GM23338 (cell line): ENCODE data around the gene RHCG. TPM values are rescaled to one million over a fixed set of nuclear protein-coding genes. Genes with fewer than 3 reads are reported as not detected.

Experiments
- ATAC-seq: fragments of 200-7000 bp; cut with Tn5 transposase; 3 replicates; pipeline ENCODE4 v1.9.1; 2020
- DNase-seq: peaks from one replicate; pipeline ENCODE4 v3.0.0-alpha.2; 2015; ENCODE audit warnings: low spot score
- H2AFZ ChIP-seq: fragments of 200-600 bp; sonication (generic); 2 replicates; pipeline ENCODE4 v1.8.0; 2016; ENCODE audit warnings: antibody characterized with exemption, mild to moderate bottlenecking, moderate library complexity
- H3F3A ChIP-seq: fragments of 200-600 bp; sonication (generic); replicated peaks from 2 replicates; pipeline ENCODE4 v1.8.0; 2017; ENCODE audit warnings: antibody characterized with exemption, mixed run types, low read depth
- H3K27ac ChIP-seq: fragments of 200-600 bp; sonication (generic); 2 replicates; pipeline ENCODE4 v1.6.1; 2016; ENCODE audit warnings: low read depth
- H3K27me3 ChIP-seq: fragments of 200-600 bp; sonication (generic); 2 replicates; pipeline ENCODE4 v1.8.0; 2016; ENCODE audit warnings: mild to moderate bottlenecking, mixed run types, moderate library complexity; ENCODE audit not compliant: insufficient read depth
- H3K36me3 ChIP-seq: fragments of 200-600 bp; sonication (generic); 2 replicates; pipeline ENCODE4 v1.8.0; 2016; ENCODE audit warnings: mild to moderate bottlenecking; ENCODE audit not compliant: insufficient read depth
- H3K4me1 ChIP-seq: fragments of 200-600 bp; sonication (generic); 2 replicates; pipeline ENCODE4 v1.8.0; 2016; ENCODE audit warnings: mild to moderate bottlenecking, moderate library complexity; ENCODE audit not compliant: insufficient read depth
- H3K4me2 ChIP-seq: fragments of 200-600 bp; sonication (generic); 2 replicates; pipeline ENCODE4 v1.7.1; 2017; ENCODE audit warnings: mixed run types
- H3K4me3 ChIP-seq: fragments of 200-600 bp; sonication (generic); 2 replicates; pipeline ENCODE4 v1.6.1; 2016; ENCODE audit warnings: mixed run types
- H3K79me2 ChIP-seq: fragments of 200-600 bp; sonication (generic); replicated peaks from 2 replicates; pipeline ENCODE4 v1.8.0; 2017; ENCODE audit warnings: mild to moderate bottlenecking; ENCODE audit not compliant: insufficient read depth
- H3K9me2 ChIP-seq: fragments of 200-600 bp; sonication (generic); 2 replicates; pipeline ENCODE4 v1.8.0; 2017; ENCODE audit not compliant: insufficient read depth
- H4K20me1 ChIP-seq: fragments of 200-600 bp; sonication (generic); replicated peaks from 2 replicates; pipeline ENCODE4 v1.8.0; 2017; ENCODE audit warnings: mild to moderate bottlenecking; ENCODE audit not compliant: insufficient read depth
- H3K27ac Mint-ChIP-seq: 2 replicates; pipeline ENCODE4 v1.8.0; 2020; ENCODE audit warnings: inconsistent platforms, mild to moderate bottlenecking, moderate library complexity, mixed read lengths
- H3K27me3 Mint-ChIP-seq: 3 replicates; pipeline ENCODE4 v1.8.0; 2022; ENCODE audit warnings: low read depth, mild to moderate bottlenecking, moderate library complexity, mixed read lengths, inconsistent platforms; ENCODE audit not compliant: insufficient read depth, poor library complexity
- H3K36me3 Mint-ChIP-seq: 3 replicates; pipeline ENCODE4 v1.8.0; 2021; ENCODE audit warnings: low read depth, mild to moderate bottlenecking, inconsistent platforms, moderate library complexity, mixed read lengths
- H3K4me1 Mint-ChIP-seq: 3 replicates; pipeline ENCODE4 v1.8.0; 2020; ENCODE audit warnings: mild to moderate bottlenecking, inconsistent platforms, mixed read lengths
- H3K4me3 Mint-ChIP-seq: 3 replicates; pipeline ENCODE4 v1.8.0; 2021; ENCODE audit warnings: moderate library complexity, mild to moderate bottlenecking, inconsistent platforms, mixed read lengths
- H3K9me3 Mint-ChIP-seq: 3 replicates; pipeline ENCODE4 v1.8.0; 2020; ENCODE audit warnings: moderate library complexity, mild to moderate bottlenecking, inconsistent platforms, mixed read lengths
- CREB1 ChIP-seq: fragments of 250-450 bp; sonication (Bioruptor Pico); IDR thresholded peaks from 2 replicates; pipeline ENCODE4 v1.5.0; 2020; ENCODE audit warnings: low read depth, mild to moderate bottlenecking, moderate library complexity
- CTCF ChIP-seq, 2 experiments: fragments of 200-600 bp in 1 of 2; sonication (generic) in 1 of 2; conservative IDR thresholded peaks; 2 replicates each; pipeline versions ENCODE4 v1.5.1 to v1.6.1; 2016 to 2017; ENCODE audit warnings: antibody characterized with exemption in 2 of 2, low read depth in 2 of 2, mild to moderate bottlenecking in 2 of 2, moderate library complexity in 1 of 2
- ETS1 ChIP-seq: IDR thresholded peaks from 2 replicates; pipeline ENCODE4 v1.6.1; 2016; ENCODE audit warnings: antibody characterized with exemption
- EZH2phosphoT487 ChIP-seq: fragments of 200-600 bp; sonication (generic); IDR thresholded peaks from one replicate; pipeline ENCODE4 v1.8.1; 2018; ENCODE audit warnings: antibody characterized with exemption; ENCODE audit not compliant: unreplicated experiment
- JUNB ChIP-seq: IDR thresholded peaks from one replicate; pipeline ENCODE4 v1.6.1; 2016; ENCODE audit warnings: antibody characterized with exemption; ENCODE audit not compliant: unreplicated experiment
- POLR2AphosphoS5 ChIP-seq: IDR thresholded peaks from 2 replicates; pipeline ENCODE4 v1.6.1; 2016; ENCODE audit warnings: antibody characterized with exemption, low read depth
- REST ChIP-seq: IDR thresholded peaks from one replicate; pipeline ENCODE4 v1.6.1; 2018; ENCODE audit warnings: antibody characterized with exemption; ENCODE audit not compliant: unreplicated experiment
- ZNF114 ChIP-seq: fragments of 250-450 bp; sonication (Bioruptor Pico); IDR thresholded peaks from 2 replicates; pipeline ENCODE4 v1.5.0; 2020; ENCODE audit warnings: mild to moderate bottlenecking, moderate library complexity
- ZNF331 ChIP-seq: fragments of 250-450 bp; sonication (Bioruptor Pico); IDR thresholded peaks from 2 replicates; pipeline ENCODE4 v1.5.0; 2020; ENCODE audit warnings: low read depth, mild to moderate bottlenecking, moderate library complexity
- ZNF462 ChIP-seq: fragments of 250-450 bp; sonication (Bioruptor Pico); IDR thresholded peaks from 2 replicates; pipeline ENCODE4 v1.5.0; 2020; ENCODE audit warnings: mild to moderate bottlenecking, moderate library complexity
- polyA plus RNA-seq: library from polyadenylated mRNA; unstranded; fragments of >200 nt; fragmentation: Nextera tagmentation; extraction: Ambion mirVana; gene quantifications from 2 replicates; pipeline ENCODE4 v1.2.1, GENCODE V29; 2016
- total RNA-seq: library from RNA; depleted of rRNA; stranded (reverse); fragments of >200 nt; shearing (Covaris generic); gene quantifications from 2 replicates; pipeline ENCODE4 v1.2.3, GENCODE V29; 2014

Gene RHCG
- total and polyA plus RNA-seq, 2 experiments from 2014 or later = 0.21 to 0.63 TPM

GRCh38 chr15:89528757-89529352 lies 32.5 kb upstream of the RHCG start (continued):
- TF ChIP-seq ZNF462 (CRISPR knock-in tag) (no peak), CREB1 (CRISPR knock-in tag) (no peak)

- Histone ChIP-seq H3K4me2 (no peak overlapping the region), H3K27me3 (no peaks in the 10 kb centered on the region), H2AFZ (no peak overlapping the region), H3K79me2 (no peaks in the 10 kb centered on the region), H3K27ac (no peak overlapping the region), H3K4me1 (no peaks in the 10 kb centered on the region), H3K9me2 (no peaks in the 10 kb centered on the region), H3K4me3 (no peak overlapping the region), H3K36me3 (no peaks in the 10 kb centered on the region), H3F3A (no peaks in the 10 kb centered on the region), H4K20me1 (no peaks in the 10 kb centered on the region)
- H3K4me3 Mint-ChIP-seq = no peak overlapping the region
- no peak overlapping the region for H3K27ac Mint-ChIP-seq
- H3K36me3 Mint-ChIP-seq = no peaks in the 10 kb centered on the region
- DNase-seq (no peak), ATAC-seq (no peak; the same call in 2 of the 3 replicates)
- H3K4me1 Mint-ChIP-seq = peaks cover 3% of the 10 kb centered on the region; the same call in 2 of the 3 replicates
- no peaks in the 10 kb centered on the region; the same call in 2 of the 3 replicates for H3K9me3 Mint-ChIP-seq
- peaks cover 5% of the 10 kb centered on the region for H3K27me3 Mint-ChIP-seq
- TF ChIP-seq JUNB (no peak), CREB1 (CRISPR knock-in tag) (no peak), CTCF (conservative IDR thresholded peaks at IDR 0.05; ENCODE audit: low read depth in 2 of 2) (no peak), ETS1 (no peak), ZNF114 (CRISPR knock-in tag) (no peak), POLR2AphosphoS5 (no peak), ZNF331 (CRISPR knock-in tag) (no peak), REST (no peak), EZH2phosphoT487 (no peak)
Observed at GRCh38 chr15:89526601-89527441, 30.4 kb upstream of the RHCG start.
